Epithelial cell of umbilical artery (primary cell): ENCODE measurements around the gene GNS. TPM values are rescaled to one million over a fixed set of nuclear protein-coding genes. Genes with fewer than 3 reads are reported as not detected.

Experiments
- total RNA-seq: library from RNA; depleted of rRNA; stranded (reverse); fragments of >200 nt; gene quantifications from 2 replicates; pipeline ENCODE4 v1.2.3, GENCODE V29; 2014

The GNS gene
- total RNA-seq, result 218 and 242 TPM in 2 replicates

GRCh38 chr12:64759035-64759894 is at the start of gene GNS:
TSS of gene GNS (minus strand) at chr12:64759406. CDS start at chr12:64759276, 130 bp downstream.

Other genes with a start within 250 kb of the GNS start
- gene RASSF3, start 148.9 kb downstream of the GNS start, total RNA-seq, result 45.8 and 47.3 TPM in 2 replicates
- 20.8 and 30.2 TPM in 2 replicates for gene TBC1D30, start 65.2 kb upstream of the GNS start, total RNA-seq